Aorta (tissue), 5 donors: ENCODE measurements around the gene FAM149A. TPM values are rescaled to one million over a fixed set of nuclear protein-coding genes. Genes with fewer than 3 reads are reported as not detected.
A peak's percentile ranks its signal among the peaks of the same experiment; 100 is the strongest.

Experiments used
- ATAC-seq: fragments of 200-7000 bp; cut with Tn5 transposase; one replicate; pipeline ENCODE4 v1.9.1; 2022; ENCODE audit warnings: moderate library complexity; ENCODE audit not compliant: low FRiP score
- DNase-seq, 2 donors: peaks; one replicate each; pipeline ENCODE4 v3.0.0-alpha.2; 2020
- H3K27ac ChIP-seq, 2 donors: one replicate each; pipeline ENCODE4 v1.5.1; 2013; ENCODE audit warnings: low read length in 2 of 2, mild to moderate bottlenecking in 2 of 2, moderate library complexity in 2 of 2, control low read depth in 1 of 2, inconsistent platforms in 1 of 2, low read depth in 1 of 2
- H3K27me3 ChIP-seq, 2 donors: one replicate each; pipeline ENCODE4 v1.6.1; 2013; ENCODE audit warnings: control low read depth in 1 of 2, low read length in 1 of 2, mild to moderate bottlenecking in 1 of 2, moderate library complexity in 1 of 2; ENCODE audit not compliant: insufficient read depth in 2 of 2, control insufficient read depth in 1 of 2
- H3K36me3 ChIP-seq, 2 donors: one replicate each; pipeline ENCODE4 v1.6.1; 2013; ENCODE audit warnings: control low read depth in 1 of 2, low read length in 1 of 2, mild to moderate bottlenecking in 1 of 2; ENCODE audit not compliant: insufficient read depth in 2 of 2, control insufficient read depth in 1 of 2
- H3K4me1 ChIP-seq, 2 donors: one replicate each; pipeline ENCODE4 v1.6.1; 2013; ENCODE audit warnings: low read length in 2 of 2, control low read depth in 1 of 2, mild to moderate bottlenecking in 1 of 2, moderate library complexity in 1 of 2; ENCODE audit not compliant: insufficient read depth in 2 of 2, control insufficient read depth in 1 of 2
- H3K4me3 ChIP-seq, 2 donors: one replicate each; pipeline ENCODE4 v1.5.1; 2013; ENCODE audit warnings: low read length in 2 of 2, control low read depth in 1 of 2, mild to moderate bottlenecking in 1 of 2
- H3K9me3 ChIP-seq: one replicate; pipeline ENCODE4 v1.6.1; 2013; ENCODE audit warnings: mild to moderate bottlenecking, low read length; ENCODE audit not compliant: control insufficient read depth
- WGBS, 2 donors: extraction: QIAGEN DNeasy Blood & Tissue Kit; methylation state at CpG; one replicate each; pipeline ENCODE4 v1.1.7; 2013; 5-methylcytosine and 5-hydroxymethylcytosine counted together
- intact Hi-C, 2 donors: fragments of 100-400 bp; cut with DNase I; formaldehyde crosslinking; loops; one replicate each; pipeline versions ENCODE4 v1.14.2 to v1.15.0; 2022
- polyA plus RNA-seq, 2 donors: library from polyadenylated mRNA; stranded (reverse); fragments of 200-250 nt; gene quantifications; one replicate each; pipeline ENCODE4 v1.2.3, GENCODE V29; 2013
- total RNA-seq, 2 donors: library from RNA; stranded (reverse); fragmentation: NEBNext Ultra II Directional; extraction: Animal tissue kit (Norgen Biotek cat#: 25700); gene quantifications; one replicate each; pipeline ENCODE4 v1.2.1, GENCODE V29; 2021
- donor health status: healthy with polysubstance abuse.
- donor health status: Bipolar disorder and iron deficiency.
- donor health status: DM: no; HTN: no; CAD: no.
- donor health status: DM: no; HTN: no; CAD: no.
- donor health status: DM: yes; HTN: yes; CAD: no.

The FAM149A gene
- total and polyA plus RNA-seq, 4 donors = 7.9 to 25.8 (median 15.3) TPM

DNA sequence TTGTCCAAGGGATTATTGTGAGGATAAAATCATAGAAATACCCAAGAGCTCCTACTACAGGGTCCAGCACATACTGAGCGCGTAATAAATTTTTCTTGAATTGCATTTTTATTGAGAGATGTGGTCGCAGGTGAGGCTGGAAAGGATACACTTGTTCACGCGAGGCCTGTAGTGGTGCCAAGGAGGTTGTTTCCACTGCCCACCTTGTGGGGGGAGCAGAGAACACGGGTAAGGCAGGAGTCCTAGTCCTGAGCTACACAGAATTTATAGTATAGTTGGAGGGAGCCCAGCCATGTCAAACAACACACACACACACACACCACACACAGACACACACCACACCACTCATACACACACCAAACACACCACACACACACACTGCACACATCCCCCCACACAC is 55.1 kb downstream of the FAM149A start:
- H3K27me3 ChIP-seq = no peaks in the 10 kb centered on the region
- WGBS, 2 donors = 87 to 91% methylated on average over 6 of the region's 6 CpGs
- ATAC-seq = no peak
- peaks cover 0 to 1% of the 10 kb centered on the region in 2 donors for H3K36me3 ChIP-seq
- H3K4me1 ChIP-seq = no peaks in the 10 kb centered on the region
- no peak overlapping the region for H3K4me3 ChIP-seq
- H3K9me3 ChIP-seq = no peaks in the 10 kb centered on the region
- DNase-seq = no peak
- intact Hi-C loops = no loop called here
- H3K27ac ChIP-seq = no peak overlapping the region

DNA sequence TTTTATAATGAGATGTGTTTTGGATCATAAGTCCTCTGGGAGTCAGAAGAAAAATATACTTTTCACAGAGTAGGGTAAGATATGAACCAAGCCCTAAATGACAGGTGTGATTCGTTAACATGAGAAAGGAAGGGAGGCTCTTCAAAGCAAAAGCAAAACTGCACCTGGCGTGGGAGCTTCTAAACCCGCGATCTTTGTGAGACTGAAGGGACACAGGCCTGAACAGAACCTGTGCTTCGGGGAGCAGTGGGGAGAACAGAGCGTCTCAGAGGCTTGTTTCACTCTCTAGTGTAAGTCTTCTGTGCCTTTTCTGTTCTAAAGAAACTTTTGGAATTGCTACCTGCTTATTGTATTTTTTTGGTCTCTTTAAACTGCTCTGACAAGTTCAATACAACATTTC is 56.6 kb downstream of the FAM149A start:
- ATAC-seq (no peak), DNase-seq (no peak)
- H3K4me1 ChIP-seq = no peaks in the 10 kb centered on the region
- 89 to 90% methylated on average over 6 of the region's 6 CpGs for WGBS, 2 donors
- intact Hi-C loops = no loop called here
- H3K27me3 ChIP-seq = no peaks in the 10 kb centered on the region
- no peak overlapping the region for H3K4me3 ChIP-seq
- no peak overlapping the region for H3K27ac ChIP-seq
- no peaks in the 10 kb centered on the region for H3K9me3 ChIP-seq
- peaks cover 0 to 1% of the 10 kb centered on the region in 2 donors for H3K36me3 ChIP-seq

DNA sequence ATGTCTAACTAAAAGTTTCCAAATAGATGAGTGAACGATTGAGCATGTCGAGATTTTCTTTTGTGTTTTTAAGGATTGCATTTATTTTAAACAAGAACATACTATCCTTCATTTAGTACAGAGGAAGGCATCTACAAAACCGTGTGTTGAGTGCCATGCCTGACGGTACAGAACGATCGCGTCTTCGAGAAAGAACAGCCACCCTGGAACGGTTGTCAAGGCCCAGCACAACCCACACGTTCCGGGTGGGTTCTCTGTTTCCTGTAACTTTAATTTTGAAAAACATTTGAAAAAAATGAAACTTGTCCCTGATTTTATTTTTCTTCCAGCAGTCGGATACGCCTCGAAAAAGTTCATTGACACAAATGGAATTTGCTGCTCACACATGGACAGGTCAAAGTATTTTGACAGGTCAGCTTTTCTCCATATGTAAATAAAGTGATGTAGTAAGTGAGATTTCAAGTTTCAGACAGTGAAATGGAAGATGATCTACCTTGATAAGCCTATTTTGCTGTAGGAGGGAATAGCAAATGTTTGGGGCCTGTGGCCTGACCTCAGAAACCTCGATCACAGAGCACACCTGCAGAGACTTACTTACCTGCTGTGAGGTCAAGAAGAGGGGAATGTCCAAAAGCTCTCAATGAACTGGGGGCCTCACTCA is 62.5 kb downstream of the FAM149A start:
- 93 to 94% methylated on average over 15 of the region's 15 CpGs for WGBS, 2 donors
- H3K36me3 ChIP-seq = peaks cover 0 to 1% of the 10 kb centered on the region in 2 donors
- H3K4me3 ChIP-seq = no peak overlapping the region
- ATAC-seq (no peak), DNase-seq (no peak)
- H3K27me3 ChIP-seq = no peaks in the 10 kb centered on the region
- no peaks in the 10 kb centered on the region for H3K9me3 ChIP-seq
- no peak overlapping the region for H3K27ac ChIP-seq
- H3K4me1 ChIP-seq = no peaks in the 10 kb centered on the region
- intact Hi-C loops = no loop called here

DNA sequence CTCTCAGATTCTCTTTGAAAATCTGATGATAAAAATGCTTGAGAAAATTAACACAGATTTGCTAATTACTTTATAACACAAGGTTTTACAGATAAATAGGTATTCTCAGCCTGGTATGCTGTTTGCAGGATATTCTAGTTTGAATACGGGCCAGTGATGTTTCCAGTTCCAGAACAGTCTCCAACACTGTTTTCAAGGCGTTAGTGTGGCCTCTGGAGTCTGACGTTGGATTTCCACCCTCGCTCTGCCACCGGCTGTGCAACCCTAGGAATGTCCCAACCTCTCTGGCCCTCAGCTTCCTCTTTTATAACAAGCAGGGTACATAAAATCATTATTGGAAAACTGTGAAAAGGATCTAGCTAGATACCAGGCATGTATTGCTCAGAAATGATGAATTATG is 63.1 kb downstream of the FAM149A start:
- Histone ChIP-seq H3K9me3 (no peaks in the 10 kb centered on the region), H3K4me3 (no peak overlapping the region), H3K4me1 (no peaks in the 10 kb centered on the region), H3K27ac (no peak overlapping the region), H3K36me3 (peaks cover 0 to 1% of the 10 kb centered on the region in 2 donors), H3K27me3 (no peaks in the 10 kb centered on the region)
- ATAC-seq (no peak), DNase-seq (no peak)
- 87 to 91% methylated on average over 5 of the region's 5 CpGs for WGBS, 2 donors
- intact Hi-C loops = no loop called here

DNA sequence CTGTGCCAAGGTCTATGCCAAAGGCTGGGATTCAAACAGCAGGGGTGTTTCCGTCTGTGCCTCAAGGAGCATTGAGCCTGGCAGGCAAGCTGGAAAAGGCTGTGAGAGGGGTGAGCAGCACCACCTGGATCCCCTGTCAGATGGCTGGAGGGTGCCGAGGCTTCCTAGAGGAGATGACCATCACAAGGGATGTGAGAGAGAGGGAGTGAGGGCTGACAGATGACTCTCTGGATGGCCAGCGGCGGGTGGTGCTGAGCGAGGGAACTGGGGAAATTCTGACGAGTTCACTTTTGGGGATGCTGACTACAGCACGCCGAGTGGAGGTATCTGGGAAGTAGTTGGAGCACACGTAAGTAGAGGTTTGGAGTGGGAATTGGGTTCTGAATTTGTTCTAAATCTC is 64.2 kb downstream of the FAM149A start:
- intact Hi-C loops = no loop called here
- WGBS, 2 donors = 95 to 97% methylated on average over 9 of the region's 9 CpGs
- no peak for DNase-seq
- Histone ChIP-seq H3K9me3 (no peaks in the 10 kb centered on the region), H3K27me3 (no peaks in the 10 kb centered on the region), H3K4me3 (no peak overlapping the region), H3K36me3 (no peaks in the 10 kb centered on the region), H3K27ac (no peak overlapping the region), H3K4me1 (no peaks in the 10 kb centered on the region)
- no peak for ATAC-seq

DNA sequence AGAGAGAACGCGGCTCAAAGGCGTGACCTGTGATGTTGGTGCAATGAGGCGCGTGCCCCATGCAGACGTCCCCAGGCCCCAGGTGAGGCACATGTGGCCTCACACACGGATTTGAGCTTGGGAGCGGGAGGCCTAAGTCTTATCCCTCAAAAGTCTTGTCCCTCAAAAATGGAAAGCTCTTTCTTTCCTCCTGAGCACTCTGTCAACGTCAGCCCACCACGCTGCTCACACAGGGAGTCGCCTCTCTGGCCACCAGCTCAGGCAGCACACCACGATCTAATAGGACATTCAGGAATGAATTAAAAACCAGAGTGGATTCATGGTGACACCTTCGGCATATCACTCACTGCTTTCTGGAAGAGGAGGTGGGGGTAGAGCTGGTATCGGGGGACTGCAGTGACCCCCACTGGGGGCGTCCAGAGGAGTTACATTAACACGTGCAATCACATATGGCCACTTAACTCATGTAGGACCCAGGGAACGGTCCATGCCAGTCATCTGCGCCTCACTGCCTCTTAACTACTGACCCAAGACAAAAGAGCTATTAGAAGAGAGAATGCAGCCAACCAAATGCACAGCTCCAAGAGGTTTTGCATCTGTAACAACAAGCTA is 64.9 kb downstream of the FAM149A start:
- no peak for ATAC-seq

DNA sequence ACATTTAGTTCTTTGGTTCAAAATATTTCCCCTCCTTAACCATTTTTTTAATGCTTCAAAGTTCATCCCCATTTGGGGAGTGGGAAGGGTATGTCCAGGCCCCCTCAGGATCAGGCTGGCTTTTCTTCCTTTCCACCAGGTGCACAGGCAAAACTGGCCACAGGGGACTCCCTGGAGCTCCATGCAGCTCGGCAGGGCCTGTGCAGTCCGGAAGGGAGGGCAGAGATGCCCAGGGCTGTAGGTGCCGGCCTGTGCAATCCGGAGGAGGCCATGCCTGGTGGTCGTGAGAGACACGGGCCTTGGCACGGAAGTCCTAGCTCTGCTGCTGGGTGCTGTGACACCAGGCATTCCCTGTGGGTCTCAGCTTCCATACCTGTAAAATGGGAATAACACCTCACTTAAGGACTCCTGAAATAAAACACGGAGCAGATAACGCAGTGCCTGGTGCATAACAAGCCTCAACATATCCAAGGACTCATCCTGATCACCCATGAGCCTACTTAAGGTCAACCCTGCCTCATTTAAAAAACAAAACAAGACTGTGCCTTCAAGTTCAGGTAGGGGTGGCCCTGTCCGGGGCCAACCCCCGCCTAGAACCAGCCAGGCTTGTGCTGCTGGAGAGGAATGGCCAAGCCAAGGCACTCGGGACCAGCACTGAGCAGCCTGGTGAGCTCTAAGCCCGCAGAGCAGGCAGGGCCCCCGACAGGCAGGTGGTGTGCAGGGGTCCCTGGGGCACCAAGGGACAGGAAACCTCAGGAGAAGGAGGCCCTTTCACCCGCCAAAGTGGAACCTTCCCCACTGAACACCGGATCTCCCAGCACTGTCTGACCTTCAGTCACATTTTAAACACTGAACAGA is 65.7 kb downstream of the FAM149A start:
- Histone ChIP-seq H3K27me3 (no peaks in the 10 kb centered on the region), H3K36me3 (no peaks in the 10 kb centered on the region), H3K4me3 (no peak overlapping the region), H3K27ac (no peak overlapping the region), H3K9me3 (no peaks in the 10 kb centered on the region), H3K4me1 (no peaks in the 10 kb centered on the region)
- ATAC-seq (peak; percentile 52), DNase-seq (no peak)
- intact Hi-C loops = no loop called here
- 87 to 89% methylated on average over 16 of the region's 16 CpGs for WGBS, 2 donors

More for the DNA sequence above, 64.9 kb downstream of the FAM149A start:
- WGBS, 2 donors = 92% methylated on average over 18 of the region's 18 CpGs
- Histone ChIP-seq H3K27me3 (no peaks in the 10 kb centered on the region), H3K27ac (no peak overlapping the region), H3K4me1 (no peaks in the 10 kb centered on the region), H3K9me3 (no peaks in the 10 kb centered on the region), H3K4me3 (no peak overlapping the region), H3K36me3 (no peaks in the 10 kb centered on the region)
- intact Hi-C loops = no loop called here
- DNase-seq = no peak

DNA sequence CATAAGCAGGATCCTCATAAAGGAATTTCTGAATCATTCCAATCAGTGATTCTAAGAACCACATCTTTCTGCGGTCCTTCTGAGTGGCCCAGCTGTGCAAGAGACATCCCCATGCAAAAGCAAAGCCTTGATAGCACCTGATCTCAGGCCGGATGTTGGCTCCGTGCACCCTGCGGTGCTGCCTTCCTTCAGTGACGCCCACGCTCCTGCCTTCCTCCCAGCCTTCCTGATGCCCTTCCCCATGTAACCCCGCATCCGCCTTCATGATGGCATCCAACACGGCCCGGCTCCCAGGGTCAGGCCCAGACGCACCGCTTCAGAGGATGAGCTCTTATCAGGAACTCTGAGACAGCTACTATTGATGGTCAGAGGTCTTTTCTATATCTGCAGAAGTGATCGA is 66.5 kb downstream of the FAM149A start:
- Histone ChIP-seq H3K4me1 (no peaks in the 10 kb centered on the region), H3K27ac (no peak overlapping the region), H3K27me3 (no peaks in the 10 kb centered on the region), H3K36me3 (no peaks in the 10 kb centered on the region), H3K4me3 (no peak overlapping the region), H3K9me3 (no peaks in the 10 kb centered on the region)
- ATAC-seq (no peak), DNase-seq (no peak)
- intact Hi-C loops = no loop called here
- 87 to 88% methylated on average over 13 of the region's 13 CpGs for WGBS, 2 donors
